GM12874 (cell line): Measurements from ENCODE around the gene PLEKHF1.

Experiments
- TF ChIP-seq, protein P1 (sequence below): IDR thresholded peaks from 2 replicates; pipeline ENCODE4 v1.5.1; 2011; ENCODE audit warnings: low read depth, mild to moderate bottlenecking, control low read depth, low read length, moderate library complexity; ENCODE audit not compliant: insufficient read depth

Gene PLEKHF1

DNA sequence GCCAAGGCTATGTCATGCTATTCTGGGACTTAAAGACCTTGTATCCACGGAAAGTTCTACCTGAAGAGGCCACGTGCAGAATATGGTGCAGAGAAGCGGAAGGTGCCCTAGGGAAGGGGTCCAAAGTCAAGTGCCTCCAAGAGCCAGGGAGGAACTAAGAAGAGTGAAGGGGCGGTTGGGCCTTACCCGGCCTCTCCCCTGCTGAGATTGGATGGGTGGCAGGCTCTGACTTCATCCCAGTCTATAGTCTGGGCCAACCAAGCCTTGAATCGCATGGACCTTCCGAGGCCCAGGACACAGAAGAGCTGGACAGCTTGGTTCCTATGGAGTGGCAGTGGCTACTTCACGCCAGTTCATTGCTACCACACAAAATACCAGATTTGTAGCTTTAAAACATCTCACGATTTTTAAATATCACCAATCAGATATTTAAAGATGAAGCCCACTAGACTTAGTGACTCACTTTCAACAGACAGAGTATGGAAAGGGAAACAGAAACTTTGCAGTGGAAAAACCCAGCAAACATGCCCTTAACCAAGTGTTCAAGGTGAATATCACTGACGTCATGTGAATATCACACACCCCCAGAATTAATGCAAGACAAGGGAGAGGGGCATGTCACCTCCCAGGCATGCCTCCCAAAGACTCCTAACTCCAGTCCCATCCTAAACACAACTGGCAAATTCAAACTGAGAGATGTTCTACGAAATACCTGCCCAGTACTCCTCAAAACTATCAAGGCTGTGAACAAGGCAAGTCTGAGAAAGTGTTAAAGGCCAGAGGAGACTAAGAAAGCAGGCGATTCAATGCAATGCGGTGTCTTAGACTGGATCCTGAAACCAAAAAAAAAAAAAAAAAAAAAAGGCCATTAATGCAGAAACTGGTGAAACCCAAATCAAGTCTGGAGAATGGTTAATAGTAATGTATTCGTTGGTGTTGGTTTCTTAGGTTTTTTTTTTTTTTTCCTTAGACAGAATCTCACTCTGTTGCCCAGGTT lies 39.6 kb downstream of the PLEKHF1 start:
- TF ChIP-seq, protein P1, sequence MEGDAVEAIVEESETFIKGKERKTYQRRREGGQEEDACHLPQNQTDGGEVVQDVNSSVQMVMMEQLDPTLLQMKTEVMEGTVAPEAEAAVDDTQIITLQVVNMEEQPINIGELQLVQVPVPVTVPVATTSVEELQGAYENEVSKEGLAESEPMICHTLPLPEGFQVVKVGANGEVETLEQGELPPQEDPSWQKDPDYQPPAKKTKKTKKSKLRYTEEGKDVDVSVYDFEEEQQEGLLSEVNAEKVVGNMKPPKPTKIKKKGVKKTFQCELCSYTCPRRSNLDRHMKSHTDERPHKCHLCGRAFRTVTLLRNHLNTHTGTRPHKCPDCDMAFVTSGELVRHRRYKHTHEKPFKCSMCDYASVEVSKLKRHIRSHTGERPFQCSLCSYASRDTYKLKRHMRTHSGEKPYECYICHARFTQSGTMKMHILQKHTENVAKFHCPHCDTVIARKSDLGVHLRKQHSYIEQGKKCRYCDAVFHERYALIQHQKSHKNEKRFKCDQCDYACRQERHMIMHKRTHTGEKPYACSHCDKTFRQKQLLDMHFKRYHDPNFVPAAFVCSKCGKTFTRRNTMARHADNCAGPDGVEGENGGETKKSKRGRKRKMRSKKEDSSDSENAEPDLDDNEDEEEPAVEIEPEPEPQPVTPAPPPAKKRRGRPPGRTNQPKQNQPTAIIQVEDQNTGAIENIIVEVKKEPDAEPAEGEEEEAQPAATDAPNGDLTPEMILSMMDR, result no peak

DNA sequence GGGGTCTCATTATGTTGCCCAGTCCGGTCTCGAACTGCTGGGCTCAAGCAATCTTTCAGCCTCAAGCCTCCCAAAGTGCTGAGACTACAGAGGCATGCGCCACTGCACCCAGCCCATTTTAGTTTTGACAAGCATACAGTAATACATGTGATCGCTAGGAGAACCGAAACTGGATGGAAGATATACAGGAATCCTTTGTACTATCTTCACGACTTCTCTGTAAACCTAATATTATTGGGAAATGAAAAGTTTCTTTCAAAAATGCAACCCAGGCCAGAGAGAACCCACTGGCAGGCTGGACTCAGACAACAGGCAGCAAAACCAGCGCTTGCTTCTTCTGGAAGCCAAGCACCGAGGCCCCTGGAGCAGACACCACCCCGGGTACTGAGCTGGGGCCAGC lies 40.4 kb downstream of the PLEKHF1 start:
- TF ChIP-seq, protein P1, result no peak

DNA sequence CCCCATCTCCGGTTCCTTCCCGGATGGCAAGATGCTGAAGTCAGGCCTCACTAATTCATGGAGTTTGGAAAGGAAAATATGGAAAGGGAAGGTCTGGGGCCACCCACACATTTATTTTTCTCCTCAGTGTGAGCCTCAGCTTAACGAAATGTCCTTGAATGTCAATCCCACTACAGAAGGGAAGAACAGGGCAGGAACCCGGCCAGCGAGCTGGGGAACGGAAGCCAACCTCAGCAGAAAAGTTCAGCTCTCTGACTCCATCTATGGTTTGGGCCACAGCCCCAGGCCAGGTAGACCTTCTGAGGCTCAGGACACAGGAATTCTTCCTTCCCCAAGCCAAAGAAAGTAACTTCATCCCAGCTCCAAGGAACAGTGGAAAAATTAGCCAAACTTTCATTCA lies 41.4 kb downstream of the PLEKHF1 start:
- TF ChIP-seq, protein P1, result no peak

DNA sequence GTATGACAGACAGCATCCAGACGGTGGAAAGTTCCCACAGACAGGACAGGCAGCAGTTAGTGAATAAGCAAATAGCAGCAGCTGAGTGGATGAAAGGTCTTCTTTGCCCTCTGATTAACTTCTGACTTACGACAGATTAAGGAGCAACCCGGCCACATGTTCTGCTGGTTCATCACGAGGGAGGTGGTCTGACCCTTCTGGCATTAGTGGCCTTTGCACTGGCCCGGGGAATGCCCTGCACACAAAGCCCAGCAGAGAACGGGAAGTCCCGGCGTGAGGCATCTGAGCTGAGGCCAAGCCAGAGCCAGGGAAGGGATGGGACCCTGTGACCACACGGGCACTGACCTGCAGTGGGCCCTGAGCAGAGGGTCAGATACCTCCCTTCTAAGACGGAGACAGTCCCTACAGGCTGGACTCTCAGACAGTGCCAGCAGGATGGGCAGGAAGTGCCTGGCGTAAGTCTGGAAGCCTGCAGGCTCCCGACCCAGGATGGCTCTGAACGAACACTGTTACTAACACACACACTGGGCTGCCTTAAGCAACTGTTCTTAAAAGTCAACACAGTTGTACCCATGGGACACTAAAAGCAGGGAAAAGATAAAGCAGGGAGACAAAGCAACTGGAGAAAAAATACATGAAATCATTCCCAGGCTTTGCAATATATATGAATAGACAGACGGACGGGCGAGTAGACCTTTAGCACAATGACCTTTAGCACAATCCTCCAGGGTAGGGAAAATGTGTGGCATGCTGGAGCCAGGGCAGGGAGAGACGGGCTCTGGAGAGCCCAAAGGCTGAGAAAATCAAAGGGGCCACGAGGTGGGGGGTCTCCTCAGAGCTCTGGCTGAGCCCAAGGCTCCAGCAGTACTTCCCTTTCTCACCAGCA lies 43.5 kb downstream of the PLEKHF1 start:
- TF ChIP-seq, protein P1, result no peak

DNA sequence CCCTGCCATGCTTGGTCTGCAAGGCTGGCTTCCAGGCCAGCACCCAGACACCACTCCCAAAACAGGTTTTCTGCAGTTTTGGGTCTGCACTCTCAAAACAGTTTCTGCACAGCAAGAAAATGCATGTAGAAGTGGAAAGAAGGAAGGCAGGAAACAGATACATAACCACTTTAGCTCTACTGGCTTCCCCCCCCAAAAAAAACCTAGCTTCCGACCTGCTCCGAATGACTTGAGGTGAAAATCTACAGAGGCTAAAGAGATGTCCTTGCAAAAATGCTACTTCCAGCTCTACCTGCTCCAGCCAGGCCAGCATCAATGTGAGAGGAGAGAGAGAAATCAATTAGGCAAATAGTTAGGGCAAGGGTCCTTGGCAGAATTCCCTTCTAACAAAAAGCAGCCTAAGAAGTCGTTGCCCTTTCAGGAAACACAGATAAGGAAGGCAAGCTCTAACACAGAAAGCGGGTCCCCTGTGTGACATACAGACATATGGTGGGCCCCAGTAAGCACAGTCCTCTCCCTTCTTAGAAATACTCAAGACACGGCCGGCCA lies 46.4 kb downstream of the PLEKHF1 start:
- TF ChIP-seq, protein P1, result no peak

DNA sequence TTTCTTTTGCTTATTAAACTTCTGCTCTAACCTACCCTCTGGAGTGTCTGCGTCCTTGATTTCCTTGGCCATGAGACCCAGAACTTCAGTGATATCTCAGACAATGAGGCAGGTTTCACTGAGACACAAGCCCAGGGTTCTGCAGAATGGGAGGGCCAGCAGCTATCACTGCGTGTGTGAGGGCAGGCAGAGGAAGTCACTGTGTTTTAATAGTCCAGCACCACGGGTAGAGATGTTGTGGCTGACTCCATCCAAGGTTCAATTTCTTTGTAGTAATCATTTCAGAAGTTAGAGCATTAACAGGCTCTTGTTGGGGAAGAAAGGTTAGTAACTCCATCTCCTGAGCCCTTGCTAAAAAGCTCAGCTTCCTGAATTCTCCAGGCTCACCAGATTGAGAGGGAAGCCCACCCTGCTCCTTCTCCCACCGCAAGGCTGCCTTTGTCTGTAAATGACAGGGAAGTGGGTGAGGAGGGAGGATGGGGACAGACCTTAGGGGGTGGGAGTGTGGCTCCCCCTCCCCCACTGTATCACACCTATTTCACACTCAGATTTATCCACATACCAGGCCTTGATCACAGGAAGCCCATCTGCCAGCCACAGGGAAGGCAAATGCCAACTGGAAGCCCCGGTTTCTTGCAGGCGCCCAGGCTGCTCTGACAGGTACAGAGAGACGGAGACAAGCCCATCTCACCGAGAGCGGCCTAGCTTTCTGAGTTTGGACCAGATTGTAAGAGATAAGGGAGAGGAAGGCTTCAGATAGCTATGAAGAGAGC lies 47.7 kb downstream of the PLEKHF1 start:
- TF ChIP-seq, protein P1, result no peak
